ENCODE data around the gene SETD5. TPM values are rescaled to one million over a fixed set of nuclear protein-coding genes. Genes with fewer than 3 reads are reported as not detected.

Gene SETD5
- polyA plus RNA-seq, 4 donors = 9.5 to 87.0 (median 20.0) TPM

GRCh38 chr3:9409981-9410854, 12.8 kb downstream of the SETD5 start:
- Histone ChIP-seq H3K9me3 (ENCODE audit: control insufficient read depth in 2 of 2, insufficient read depth in 1 of 2, low read depth in 1 of 2, low read length in 1 of 2) (no peaks in the 10 kb centered on the region), H3K27ac (ENCODE audit: low read depth in 1 of 3, low read length in 2 of 3) (no peak overlapping the region), H3K27me3 (ENCODE audit: control insufficient read depth in 3 of 3, insufficient read depth in 3 of 3, low read length in 3 of 3) (no peaks in the 10 kb centered on the region), H3K4me1 (ENCODE audit: control insufficient read depth in 3 of 3, insufficient read depth in 2 of 3, low read depth in 1 of 3, low read length in 2 of 3) (peaks cover 5 to 22% (median 7%) of the 10 kb centered on the region in 3 donors), H3K4me3 (ENCODE audit: low read depth in 1 of 3, low read length in 3 of 3) (no peak overlapping the region), H3K36me3 (ENCODE audit: control insufficient read depth in 3 of 3, insufficient read depth in 2 of 3, low read depth in 1 of 3, low read length in 3 of 3) (peaks cover 0 to 12% (median 0%) of the 10 kb centered on the region in 3 donors)
- no peak for DNase-seq
- 76 to 86% (median 84%) methylated on average over 6 of the region's 6 CpGs for WGBS, 3 donors
- no peak for FAIRE-seq

GRCh38 chr3:9411302-9411701, 13.9 kb downstream of the SETD5 start:
- peaks cover 0 to 18% (median 0%) of the 10 kb centered on the region in 3 donors for H3K36me3 ChIP-seq (ENCODE audit: control insufficient read depth in 3 of 3, insufficient read depth in 2 of 3, low read depth in 1 of 3, low read length in 3 of 3)
- peaks cover 7 to 19% (median 7%) of the 10 kb centered on the region in 3 donors for H3K4me1 ChIP-seq (ENCODE audit: control insufficient read depth in 3 of 3, insufficient read depth in 2 of 3, low read depth in 1 of 3, low read length in 2 of 3)
- no peak overlapping the region for H3K4me3 ChIP-seq (ENCODE audit: low read depth in 1 of 3, low read length in 3 of 3)
- H3K27ac ChIP-seq (ENCODE audit: low read depth in 1 of 3, low read length in 2 of 3) = no peak overlapping the region
- no peak for FAIRE-seq
- DNase-seq = no peak
- H3K9me3 ChIP-seq (ENCODE audit: control insufficient read depth in 2 of 2, insufficient read depth in 1 of 2, low read depth in 1 of 2, low read length in 1 of 2) = no peaks in the 10 kb centered on the region
- no peaks in the 10 kb centered on the region for H3K27me3 ChIP-seq (ENCODE audit: control insufficient read depth in 3 of 3, insufficient read depth in 3 of 3, low read length in 3 of 3)
- WGBS, 3 donors = 64 to 74% (median 73%) methylated on average over 1 of the region's 1 CpG

GRCh38 chr3:9412293-9412692, 14.9 kb downstream of the SETD5 start:
- FAIRE-seq (no peak), DNase-seq (no peak)
- no peak overlapping the region for H3K4me3 ChIP-seq (ENCODE audit: low read depth in 1 of 3, low read length in 3 of 3)
- H3K27me3 ChIP-seq (ENCODE audit: control insufficient read depth in 3 of 3, insufficient read depth in 3 of 3, low read length in 3 of 3) = no peaks in the 10 kb centered on the region
- no peaks in the 10 kb centered on the region for H3K9me3 ChIP-seq (ENCODE audit: control insufficient read depth in 2 of 2, insufficient read depth in 1 of 2, low read depth in 1 of 2, low read length in 1 of 2)
- H3K36me3 ChIP-seq (ENCODE audit: control insufficient read depth in 3 of 3, insufficient read depth in 2 of 3, low read depth in 1 of 3, low read length in 3 of 3) = peaks cover 0 to 14% (median 0%) of the 10 kb centered on the region in 3 donors
- no peak overlapping the region for H3K27ac ChIP-seq (ENCODE audit: low read depth in 1 of 3, low read length in 2 of 3)
- WGBS, 3 donors = 50 to 66% (median 58%) methylated on average over 1 of the region's 1 CpG
- peaks cover 7 to 19% (median 7%) of the 10 kb centered on the region in 3 donors for H3K4me1 ChIP-seq (ENCODE audit: control insufficient read depth in 3 of 3, insufficient read depth in 2 of 3, low read depth in 1 of 3, low read length in 2 of 3)

- peak; percentile 47 to 55 for DNase-seq
- Histone ChIP-seq H3K27ac (ENCODE audit: low read depth in 1 of 3, low read length in 2 of 3) (no peak overlapping the region), H3K4me3 (ENCODE audit: low read depth in 1 of 3, low read length in 3 of 3) (no peak overlapping the region), H3K4me1 (ENCODE audit: control insufficient read depth in 3 of 3, insufficient read depth in 2 of 3, low read depth in 1 of 3, low read length in 2 of 3) (peaks cover 7 to 19% (median 7%) of the 10 kb centered on the region in 3 donors), H3K27me3 (ENCODE audit: control insufficient read depth in 3 of 3, insufficient read depth in 3 of 3, low read length in 3 of 3) (no peaks in the 10 kb centered on the region), H3K9me3 (ENCODE audit: control insufficient read depth in 2 of 2, insufficient read depth in 1 of 2, low read depth in 1 of 2, low read length in 1 of 2) (no peaks in the 10 kb centered on the region), H3K36me3 (ENCODE audit: control insufficient read depth in 3 of 3, insufficient read depth in 2 of 3, low read depth in 1 of 3, low read length in 3 of 3) (peaks cover 0 to 12% (median 0%) of the 10 kb centered on the region in 3 donors)
- no peak for FAIRE-seq
Measured at GRCh38 chr3:9414826-9415225, 17.4 kb downstream of the SETD5 start.

GRCh38 chr3:9415485-9416138, 18.2 kb downstream of the SETD5 start:
- WGBS, 3 donors = 78 to 87% (median 82%) methylated on average over 6 of the region's 6 CpGs
- peaks cover 7 to 19% (median 7%) of the 10 kb centered on the region in 3 donors for H3K4me1 ChIP-seq (ENCODE audit: control insufficient read depth in 3 of 3, insufficient read depth in 2 of 3, low read depth in 1 of 3, low read length in 2 of 3)

GRCh38 chr3:9416139-9416780, 18.8 kb downstream of the SETD5 start:
- Histone ChIP-seq H3K27me3 (ENCODE audit: control insufficient read depth in 3 of 3, insufficient read depth in 3 of 3, low read length in 3 of 3) (no peaks in the 10 kb centered on the region), H3K36me3 (ENCODE audit: control insufficient read depth in 3 of 3, insufficient read depth in 2 of 3, low read depth in 1 of 3, low read length in 3 of 3) (peaks cover 0 to 11% (median 0%) of the 10 kb centered on the region in 3 donors), H3K4me3 (ENCODE audit: low read depth in 1 of 3, low read length in 3 of 3) (no peak overlapping the region), H3K9me3 (ENCODE audit: control insufficient read depth in 2 of 2, insufficient read depth in 1 of 2, low read depth in 1 of 2, low read length in 1 of 2) (no peaks in the 10 kb centered on the region), H3K27ac (ENCODE audit: low read depth in 1 of 3, low read length in 2 of 3) (no peak overlapping the region), H3K4me1 (ENCODE audit: control insufficient read depth in 3 of 3, insufficient read depth in 2 of 3, low read depth in 1 of 3, low read length in 2 of 3) (peaks cover 7 to 19% (median 7%) of the 10 kb centered on the region in 3 donors)
- FAIRE-seq (no peak), DNase-seq (no peak)
- WGBS, 3 donors = 40 to 51% (median 46%) methylated on average over 3 of the region's 3 CpGs

More at GRCh38 chr3:9415485-9416138, 18.2 kb downstream of the SETD5 start:
- H3K9me3 ChIP-seq (ENCODE audit: control insufficient read depth in 2 of 2, insufficient read depth in 1 of 2, low read depth in 1 of 2, low read length in 1 of 2) = no peaks in the 10 kb centered on the region
- H3K27ac ChIP-seq (ENCODE audit: low read depth in 1 of 3, low read length in 2 of 3) = no peak overlapping the region
- no peak overlapping the region for H3K4me3 ChIP-seq (ENCODE audit: low read depth in 1 of 3, low read length in 3 of 3)
- no peaks in the 10 kb centered on the region for H3K27me3 ChIP-seq (ENCODE audit: control insufficient read depth in 3 of 3, insufficient read depth in 3 of 3, low read length in 3 of 3)
- FAIRE-seq (no peak), DNase-seq (no peak)
- H3K36me3 ChIP-seq (ENCODE audit: control insufficient read depth in 3 of 3, insufficient read depth in 2 of 3, low read depth in 1 of 3, low read length in 3 of 3) = peaks cover 0 to 12% (median 0%) of the 10 kb centered on the region in 3 donors

GRCh38 chr3:9420850-9421549, 23.6 kb downstream of the SETD5 start:
- H3K27me3 ChIP-seq (ENCODE audit: control insufficient read depth in 3 of 3, insufficient read depth in 3 of 3, low read length in 3 of 3) = no peaks in the 10 kb centered on the region
- 71 to 87% (median 80%) methylated on average over 2 of the region's 2 CpGs for WGBS, 3 donors
- H3K9me3 ChIP-seq (ENCODE audit: control insufficient read depth in 2 of 2, insufficient read depth in 1 of 2, low read depth in 1 of 2, low read length in 1 of 2) = no peaks in the 10 kb centered on the region
- no peak for FAIRE-seq
- peak overlapping the region in 1 of 3 donors; percentile 21 for H3K27ac ChIP-seq (ENCODE audit: low read depth in 1 of 3, low read length in 2 of 3)
- peak in 1 of 2 donors; percentile 40 for DNase-seq
- H3K4me1 ChIP-seq (ENCODE audit: control insufficient read depth in 3 of 3, insufficient read depth in 2 of 3, low read depth in 1 of 3, low read length in 2 of 3) = peaks cover 0 to 19% (median 0%) of the 10 kb centered on the region in 3 donors
- no peak overlapping the region for H3K4me3 ChIP-seq (ENCODE audit: low read depth in 1 of 3, low read length in 3 of 3)
- H3K36me3 ChIP-seq (ENCODE audit: control insufficient read depth in 3 of 3, insufficient read depth in 2 of 3, low read depth in 1 of 3, low read length in 3 of 3) = peaks cover 0 to 5% (median 3%) of the 10 kb centered on the region in 3 donors

All from small intestine (tissue), 7 donors.